ENCODE results near the gene AGBL5. TPM values are rescaled to one million over a fixed set of nuclear protein-coding genes. Genes with fewer than 3 reads are reported as not detected.

AGBL5 gene
- total and polyA plus RNA-seq, 2 of the 13 experiments (the other 11 are each of a cell fraction or from before 2014, with no cell fraction given): 55.9 to 73.3 TPM

GRCh38 chr2:27086090-27086723, 34.7 kb downstream of the AGBL5 start (continued):
- TF ChIP-seq ZNF800 (CRISPR knock-in tag; IDR thresholded peaks at IDR 0.05) (peak; percentile 74), NR1H2 (CRISPR knock-in tag; IDR thresholded peaks at IDR 0.05; ENCODE audit: borderline replicate concordance, low read depth) (no peak), NCOA1 (CRISPR knock-in tag; IDR thresholded peaks at IDR 0.05) (no peak), TGIF2 (CRISPR knock-in tag; IDR thresholded peaks at IDR 0.05) (peak; percentile 88), XBP1 (CRISPR knock-in tag; IDR thresholded peaks at IDR 0.05) (no peak), ZIK1 (CRISPR knock-in tag; IDR thresholded peaks at IDR 0.05; ENCODE audit: borderline replicate concordance, low read depth) (peak; percentile 31; the same call in 1 of the 2 replicates), ZC3H13 (CRISPR knock-in tag; IDR thresholded peaks at IDR 0.05) (peak; percentile 96), IRF1 (CRISPR knock-in tag; IDR thresholded peaks at IDR 0.05; ENCODE audit: low read depth) (0 out of 2 replicates have a peak, but pooled peaks have one; percentile 12), BRF2 (CRISPR knock-in tag; IDR thresholded peaks at IDR 0.05) (no peak; the same call in 1 of the 2 replicates), TFDP2 (CRISPR knock-in tag; IDR thresholded peaks at IDR 0.05) (peak; percentile 97), NFRKB (IDR thresholded peaks at IDR 0.05) (no peak), ZNF441 (CRISPR knock-in tag; IDR thresholded peaks at IDR 0.05; ENCODE audit: borderline replicate concordance) (no peak), GFI1 (CRISPR knock-in tag; IDR thresholded peaks at IDR 0.05; ENCODE audit: borderline replicate concordance) (no peak), MEIS1 (CRISPR knock-in tag; IDR thresholded peaks at IDR 0.05; ENCODE audit: borderline replicate concordance) (peak; percentile 85; the same call in 1 of the 2 replicates), ZNF597 (CRISPR knock-in tag; IDR thresholded peaks at IDR 0.05) (no peak), NAIF1 (CRISPR knock-in tag; IDR thresholded peaks at IDR 0.05; ENCODE audit: borderline replicate concordance) (no peak), JDP2 (CRISPR knock-in tag; IDR thresholded peaks at IDR 0.05; ENCODE audit: borderline replicate concordance) (no peak; the same call in 1 of the 2 replicates), SUZ12 (IDR thresholded peaks at IDR 0.05; ENCODE audit: low read depth, low read length) (no peak), ZNF639 (CRISPR knock-in tag; conservative IDR thresholded peaks at IDR 0.05) (peak; percentile 73; the same call in 1 of the 2 replicates), ZNF567 (CRISPR knock-in tag; IDR thresholded peaks at IDR 0.05; ENCODE audit: borderline replicate concordance) (no peak; the same call in 1 of the 2 replicates), KAT2B (IDR thresholded peaks at IDR 0.05; ENCODE audit: borderline replicate concordance, low read depth, low read length) (no peak)

All from HepG2 (cell line).